HepG2 (cell line): Measurements from ENCODE around the gene HABP4. TPM values are rescaled to one million over a fixed set of nuclear protein-coding genes. Genes with fewer than 3 reads are reported as not detected.

Experiments
- FOXP4 ChIP-seq: sonication (generic); formaldehyde crosslinking; IDR thresholded peaks from 2 replicates; pipeline ENCODE4 v1.4.0; 2020; ENCODE audit warnings: missing genetic modification reagents
- FUBP1 ChIP-seq: sonication (generic); formaldehyde crosslinking; IDR thresholded peaks from 2 replicates; pipeline ENCODE4 v1.5.1; 2020; ENCODE audit warnings: missing genetic modification reagents, mild to moderate bottlenecking, borderline replicate concordance
- HOXA9 ChIP-seq: sonication (generic); formaldehyde crosslinking; IDR thresholded peaks from 2 replicates; pipeline ENCODE4 v1.8.1; 2022; ENCODE audit warnings: missing genetic modification reagents, mild to moderate bottlenecking, moderate library complexity, borderline replicate concordance
- MAFF ChIP-seq: IDR thresholded peaks from 2 replicates; pipeline ENCODE4 v1.6.1; 2011; ENCODE audit warnings: low read depth, low read length, improper control_type of control experiment
- MIXL1 ChIP-seq: IDR thresholded peaks from 2 replicates; pipeline ENCODE4 v1.6.1; 2016
- PRDM10 ChIP-seq: sonication (generic); formaldehyde crosslinking; IDR thresholded peaks from 2 replicates; pipeline ENCODE4 v1.4.0; 2020; ENCODE audit warnings: low read depth, missing genetic modification reagents
- SALL2 ChIP-seq: sonication (generic); formaldehyde crosslinking; IDR thresholded peaks from 2 replicates; pipeline ENCODE4 v1.8.1; 2023; ENCODE audit warnings: mild to moderate bottlenecking, missing genetic modification reagents, inconsistent platforms
- SKI ChIP-seq: fragments of 450-650 bp; IDR thresholded peaks from one replicate; pipeline ENCODE4 v1.6.1; 2018; ENCODE audit warnings: mild to moderate bottlenecking; ENCODE audit not compliant: partially characterized antibody
- SMC3 ChIP-seq: IDR thresholded peaks from 2 replicates; pipeline ENCODE4 v1.6.1; 2011; ENCODE audit warnings: low read length, improper control_type of control experiment
- TAF1 ChIP-seq: sonication (generic); formaldehyde crosslinking; IDR thresholded peaks from 2 replicates; pipeline ENCODE4 v1.4.0; 2020; ENCODE audit warnings: missing genetic modification reagents
- ZC3H13 ChIP-seq: sonication (generic); formaldehyde crosslinking; IDR thresholded peaks from 2 replicates; pipeline ENCODE4 v1.8.1; 2023; ENCODE audit warnings: mild to moderate bottlenecking, missing genetic modification reagents, moderate library complexity
- ZGPAT ChIP-seq: IDR thresholded peaks from 2 replicates; pipeline ENCODE4 v1.6.1; 2016; ENCODE audit warnings: mild to moderate bottlenecking
- ZNF3 ChIP-seq: IDR thresholded peaks from 2 replicates; pipeline ENCODE4 v1.7.0; 2017; ENCODE audit warnings: inconsistent platforms
- ZNF317 ChIP-seq: sonication (generic); formaldehyde crosslinking; IDR thresholded peaks from 2 replicates; pipeline ENCODE4 v1.5.0; 2020; ENCODE audit warnings: mild to moderate bottlenecking, missing genetic modification reagents
- ZNF354B ChIP-seq: sonication (generic); formaldehyde crosslinking; IDR thresholded peaks from 2 replicates; pipeline ENCODE4 v1.8.0; 2022; ENCODE audit warnings: mild to moderate bottlenecking, missing genetic modification reagents
- ZNF501 ChIP-seq: sonication (generic); formaldehyde crosslinking; IDR thresholded peaks from 2 replicates; pipeline ENCODE4 v1.5.1; 2020; ENCODE audit warnings: mild to moderate bottlenecking, moderate library complexity, missing genetic modification reagents
- ZNF510 ChIP-seq: sonication (generic); formaldehyde crosslinking; IDR thresholded peaks from 2 replicates; pipeline ENCODE4 v1.4.0; 2020; ENCODE audit warnings: low read depth, mild to moderate bottlenecking, missing genetic modification reagents
- ZNF543 ChIP-seq: sonication (generic); formaldehyde crosslinking; IDR thresholded peaks from 2 replicates; pipeline ENCODE4 v1.4.0; 2020; ENCODE audit warnings: mild to moderate bottlenecking, missing genetic modification reagents
- ZNF724P ChIP-seq: sonication (generic); formaldehyde crosslinking; IDR thresholded peaks from 2 replicates; pipeline ENCODE4 v1.8.0; 2022; ENCODE audit warnings: missing genetic modification reagents, borderline replicate concordance
- ZNF75D ChIP-seq: sonication (generic); formaldehyde crosslinking; IDR thresholded peaks from 2 replicates; pipeline ENCODE4 v1.8.1; 2023; ENCODE audit warnings: missing genetic modification reagents, mild to moderate bottlenecking, borderline replicate concordance
- polyA plus RNA-seq, 8 experiments: library from polyadenylated mRNA; depleted of rRNA in 3 of 8; stranded (reverse) in 7 of 8; unstranded in 1 of 8; fragments of >200 nt; fragmentation: Illumina TruSeq in 4 of 8; extraction: Trizol in 4 of 8; gene quantifications; 2 replicates each; pipeline versions ENCODE4 v1.2.1 to v1.2.3, GENCODE V29; 2011 to 2016; ENCODE audit warnings: low read depth in 4 of 8, missing spikeins in 1 of 8, mixed read lengths in 1 of 8; ENCODE audit not compliant: insufficient read depth in 1 of 8
- total RNA-seq, 5 experiments: library from RNA; depleted of rRNA; stranded (reverse); fragments of >200 nt; fragmentation: Illumina TruSeq; extraction: Trizol; gene quantifications; 2 replicates each; pipeline ENCODE4 v1.2.3, GENCODE V29; 2016; ENCODE audit warnings: low read depth in 1 of 5

Gene HABP4
- total and polyA plus RNA-seq, 2 of the 13 experiments (the other 11 are each of a cell fraction or from before 2014, with no cell fraction given), result 14.3 to 26.6 TPM

GRCh38 chr9:96491079-96491879 lies 41.3 kb downstream of the HABP4 start (continued):
- TF ChIP-seq ZNF75D (CRISPR knock-in tag) (no peak), ZNF354B (CRISPR knock-in tag) (no peak), ZNF543 (CRISPR knock-in tag) (peak; percentile 86), ZC3H13 (CRISPR knock-in tag) (no peak), PRDM10 (peak; percentile 30; the same call in 1 of the 2 replicates), FUBP1 (CRISPR knock-in tag) (0 out of 2 replicates have a peak, but pooled peaks have one; percentile 29), FOXP4 (peak; percentile 85), SALL2 (CRISPR knock-in tag) (no peak; the same call in 1 of the 2 replicates), ZGPAT (CRISPR knock-in tag) (peak; percentile 76; the same call in 1 of the 2 replicates), HOXA9 (CRISPR knock-in tag) (no peak), ZNF724P (CRISPR knock-in tag) (no peak), ZNF510 (CRISPR knock-in tag) (0 out of 2 replicates have a peak, but pooled peaks have one; percentile 16), SMC3 (peak; percentile 33), SKI (peak; percentile 92), ZNF317 (CRISPR knock-in tag) (peak; percentile 89), ZNF3 (CRISPR knock-in tag) (no peak; the same call in 1 of the 2 replicates), MAFF (peak; percentile 41), TAF1 (CRISPR knock-in tag) (peak; percentile 66), ZNF501 (peak; percentile 32; the same call in 1 of the 2 replicates), MIXL1 (CRISPR knock-in tag) (peak; percentile 83)
